ENCODE results near the gene ERAS. TPM values are rescaled to one million over a fixed set of nuclear protein-coding genes. Genes with fewer than 3 reads are reported as not detected.

The ERAS gene
- total and polyA plus RNA-seq, 2 donors (not counting 3 experiments of a cell fraction or from before 2014, with no cell fraction given), result 0.14 TPM; not detected in 1

DNA sequence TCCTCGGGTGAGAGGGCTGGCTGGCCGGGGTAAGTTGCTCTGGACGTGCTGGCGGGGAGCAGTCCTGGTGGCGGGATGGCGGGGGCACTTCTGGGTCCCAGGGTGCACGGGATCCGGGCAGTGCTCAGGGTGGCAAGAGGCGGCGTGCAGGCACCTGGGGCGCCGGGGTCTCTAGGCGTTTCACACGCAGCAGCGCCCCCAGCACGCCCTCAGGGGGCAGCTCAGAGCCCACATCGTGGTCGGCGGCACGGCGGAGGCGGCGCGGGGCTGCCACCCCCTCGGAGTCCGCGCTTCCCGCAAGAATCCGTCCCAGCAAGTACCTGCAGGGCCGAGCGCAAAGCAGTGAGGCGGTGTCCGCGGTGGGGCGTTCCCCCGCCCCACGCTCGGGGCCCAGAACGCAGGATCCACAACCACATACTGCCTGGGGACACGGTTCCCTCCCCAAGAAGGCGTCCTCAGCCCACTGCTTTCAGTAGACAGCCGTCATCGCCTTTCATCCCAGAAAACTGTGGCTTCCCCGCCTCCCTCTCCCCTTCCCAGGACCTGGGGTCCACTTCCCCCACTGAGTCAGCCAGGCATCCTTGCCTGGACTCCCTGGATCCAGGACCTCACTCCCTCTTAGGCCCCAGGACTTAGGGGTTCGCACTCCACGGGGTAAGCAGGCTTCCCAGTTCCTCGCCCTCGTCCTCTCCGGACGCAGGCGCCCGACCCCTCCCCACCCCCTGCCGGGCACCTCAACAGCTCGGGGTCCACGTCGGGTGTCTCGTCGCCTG lies 5.0 kb downstream of the ERAS start:
- H3K79me2 ChIP-seq (ENCODE audit: control insufficient read depth, insufficient read depth, low read length), result no peaks in the 10 kb centered on the region
- no peak for DNase-seq (ENCODE audit: low read depth, low spot score)
- peaks cover 43 to 62% of the 10 kb centered on the region in 2 experiments for H3K27me3 ChIP-seq (ENCODE audit: control insufficient read depth in 2 of 2, insufficient read depth in 2 of 2, low read length in 2 of 2)
- dilution Hi-C loops (cut with MboI; ENCODE audit: extremely low pct_ligation_motif_present, low sequenced_read_pairs) (no loop called here), intact Hi-C loops (cut with micrococcal nuclease) (no loop called here)
- H2AFZ ChIP-seq (ENCODE audit: low read depth, low read length), result no peak overlapping the region
- H3K9me3 ChIP-seq (replicated peaks; ENCODE audit: control insufficient read depth, insufficient read depth, low read length), result no peaks in the 10 kb centered on the region
- H4K20me1 ChIP-seq (replicated peaks; ENCODE audit: control insufficient read depth, extremely low read depth, insufficient read depth, low read length), result no peaks in the 10 kb centered on the region
- no peak overlapping the region for H3K4me2 ChIP-seq (ENCODE audit: insufficient read depth, low read length)
- no peaks in the 10 kb centered on the region for H3K9me1 ChIP-seq (replicated peaks; ENCODE audit: control insufficient read depth, extremely low read depth, insufficient read depth, low read length)
- H3K27ac ChIP-seq (ENCODE audit: insufficient read depth, low read depth, low read length), result no peak overlapping the region
- POLR2A ChIA-PET, result no interaction called here
- no TSS peak for BruUV-seq (replicated peaks)
- CTCF ChIA-PET, result no interaction called here
- peak; percentile 70 for TF ChIP-seq EZH2 (IDR thresholded peaks at IDR 0.05; ENCODE audit: borderline replicate concordance, low read depth, low read length, severe bottlenecking)
- no peak for TF ChIP-seq POLR2A (IDR thresholded peaks at IDR 0.05; ENCODE audit: low read depth, low read length)
- TF ChIP-seq, protein P1, sequence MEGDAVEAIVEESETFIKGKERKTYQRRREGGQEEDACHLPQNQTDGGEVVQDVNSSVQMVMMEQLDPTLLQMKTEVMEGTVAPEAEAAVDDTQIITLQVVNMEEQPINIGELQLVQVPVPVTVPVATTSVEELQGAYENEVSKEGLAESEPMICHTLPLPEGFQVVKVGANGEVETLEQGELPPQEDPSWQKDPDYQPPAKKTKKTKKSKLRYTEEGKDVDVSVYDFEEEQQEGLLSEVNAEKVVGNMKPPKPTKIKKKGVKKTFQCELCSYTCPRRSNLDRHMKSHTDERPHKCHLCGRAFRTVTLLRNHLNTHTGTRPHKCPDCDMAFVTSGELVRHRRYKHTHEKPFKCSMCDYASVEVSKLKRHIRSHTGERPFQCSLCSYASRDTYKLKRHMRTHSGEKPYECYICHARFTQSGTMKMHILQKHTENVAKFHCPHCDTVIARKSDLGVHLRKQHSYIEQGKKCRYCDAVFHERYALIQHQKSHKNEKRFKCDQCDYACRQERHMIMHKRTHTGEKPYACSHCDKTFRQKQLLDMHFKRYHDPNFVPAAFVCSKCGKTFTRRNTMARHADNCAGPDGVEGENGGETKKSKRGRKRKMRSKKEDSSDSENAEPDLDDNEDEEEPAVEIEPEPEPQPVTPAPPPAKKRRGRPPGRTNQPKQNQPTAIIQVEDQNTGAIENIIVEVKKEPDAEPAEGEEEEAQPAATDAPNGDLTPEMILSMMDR (IDR thresholded peaks at IDR 0.05; ENCODE audit: extremely low read depth in 1 of 2, insufficient read depth in 1 of 2, low read depth in 1 of 2, low read length in 2 of 2), result no peak
- TF ChIP-seq MYC (IDR thresholded peaks at IDR 0.05; ENCODE audit: low read depth, low read length), result no peak
- no peak for TF ChIP-seq FOS (IDR thresholded peaks at IDR 0.05; ENCODE audit: borderline replicate concordance, insufficient read depth, low read length)
- TF ChIP-seq, protein P2, sequence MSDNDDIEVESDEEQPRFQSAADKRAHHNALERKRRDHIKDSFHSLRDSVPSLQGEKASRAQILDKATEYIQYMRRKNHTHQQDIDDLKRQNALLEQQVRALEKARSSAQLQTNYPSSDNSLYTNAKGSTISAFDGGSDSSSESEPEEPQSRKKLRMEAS (IDR thresholded peaks at IDR 0.05; ENCODE audit: insufficient read depth, insufficient read length), result no peak
- TF ChIP-seq POLR2AphosphoS5 (IDR thresholded peaks at IDR 0.05; ENCODE audit: insufficient read depth, low read depth, low read length), result no peak
- TF ChIP-seq GATA2 (IDR thresholded peaks at IDR 0.05; ENCODE audit: insufficient read depth, insufficient read length, low read depth, low read length), result no peak
- H3K36me3 ChIP-seq (ENCODE audit: control insufficient read depth in 2 of 2, extremely low read depth in 1 of 2, insufficient read depth in 2 of 2, low read length in 2 of 2), result no peaks in the 10 kb centered on the region
- no peak overlapping the region for H3K4me3 ChIP-seq (replicated peaks in 1 of 3; ENCODE audit: insufficient read depth in 1 of 3, low read depth in 1 of 3, low read length in 3 of 3)
- no peak for FAIRE-seq
- H3K4me1 ChIP-seq (ENCODE audit: control insufficient read depth, extremely low read depth, insufficient read depth, low read length), result no peaks in the 10 kb centered on the region
- H3K9ac ChIP-seq (replicated peaks; ENCODE audit: extremely low read depth, insufficient read depth, low read length), result no peak overlapping the region

All from endothelial cell of umbilical vein (primary cell).